HG03575 (cell line): ENCODE data around the gene RBM33.
"Not testable (repeated sequence)": the region's sequence is repeated elsewhere in the genome, so short reads cannot be mapped to it uniquely, and the experiment has no call there.

Experiments used
- ATAC-seq: cut with Tn5 transposase; IDR thresholded peaks from one replicate; pipeline ENCODE4 v1.9.1; 2021; ENCODE audit not compliant: unreplicated experiment, insufficient number of reproducible peaks, low FRiP score; ENCODE audit errors: extremely low read depth

RBM33 gene

DNA sequence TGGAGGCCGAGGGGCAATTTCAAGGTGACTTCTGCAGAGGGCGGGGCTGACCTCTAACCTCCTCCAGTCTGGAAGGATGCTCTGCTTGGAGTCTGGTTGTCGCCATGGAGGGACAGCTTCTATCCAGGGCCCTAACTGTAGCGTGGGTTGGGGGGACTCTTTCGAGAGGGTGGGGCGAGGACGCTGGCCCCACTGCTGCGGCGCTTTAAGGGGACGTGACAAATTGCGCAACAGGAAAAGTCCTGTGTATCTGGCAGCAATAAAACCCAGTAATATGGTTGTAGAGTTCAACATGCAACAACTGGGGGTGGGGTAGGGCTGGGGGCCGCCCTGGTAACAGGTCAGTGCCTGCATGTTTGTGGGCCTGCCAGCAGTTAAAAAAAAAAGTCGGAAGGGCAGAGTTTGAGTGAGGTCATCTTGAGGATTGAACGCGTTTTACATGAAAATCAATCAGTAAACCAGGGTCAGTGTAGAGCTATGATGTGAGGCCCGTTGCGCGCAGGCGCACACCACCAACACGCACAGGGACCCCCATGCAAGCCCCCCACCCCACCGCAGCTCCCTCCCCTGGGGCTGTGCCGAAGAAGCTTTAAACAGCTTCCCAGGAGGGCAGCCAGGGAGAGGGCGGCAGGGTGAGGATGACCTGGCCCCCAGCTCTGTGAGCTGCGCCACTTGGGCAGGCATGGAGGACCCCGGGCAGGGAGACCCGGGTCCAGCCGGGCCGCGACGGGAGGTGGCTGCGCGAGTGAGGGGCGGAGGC, 163.5 kb downstream of the RBM33 start:
- no peak for ATAC-seq

DNA sequence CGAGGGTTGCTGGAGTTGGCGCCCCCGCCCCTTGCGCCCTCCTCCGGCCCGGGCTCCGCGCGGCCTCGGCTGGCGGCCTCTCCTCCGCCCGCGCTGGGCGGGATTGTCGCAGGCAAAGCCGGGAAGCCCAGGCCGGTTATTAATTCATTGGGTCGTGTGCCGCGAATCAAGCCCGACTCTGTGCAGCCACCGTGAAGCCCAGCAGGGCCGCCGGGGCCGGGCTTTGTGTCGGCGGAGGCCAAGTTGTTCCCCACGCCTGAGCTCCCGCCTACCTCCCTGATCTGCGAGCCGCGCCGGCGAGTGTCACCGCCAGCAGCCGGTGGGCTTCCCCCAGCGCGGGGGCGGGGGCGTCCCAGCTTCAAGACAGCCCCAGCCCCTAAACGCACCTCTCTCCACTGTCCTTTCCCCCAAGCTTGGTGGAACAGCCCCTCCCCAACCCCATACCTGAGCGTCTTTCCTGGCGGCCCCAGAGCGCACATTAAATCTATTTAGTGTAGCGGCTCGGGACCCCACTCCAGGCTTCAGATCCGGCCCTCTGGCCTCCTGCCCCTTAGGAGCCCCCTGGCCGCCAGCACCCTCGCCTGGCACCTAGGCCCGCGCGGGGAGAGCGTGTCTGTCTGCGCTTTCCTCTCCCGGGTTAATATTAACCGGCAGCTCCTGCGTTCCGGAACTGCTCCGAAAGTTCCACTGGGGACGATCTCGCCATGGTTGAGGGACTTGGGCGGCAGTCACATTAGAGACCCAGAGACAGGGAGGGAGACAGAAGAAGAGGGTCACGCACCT, 164.3 kb downstream of the RBM33 start:
- ATAC-seq = no peak

DNA sequence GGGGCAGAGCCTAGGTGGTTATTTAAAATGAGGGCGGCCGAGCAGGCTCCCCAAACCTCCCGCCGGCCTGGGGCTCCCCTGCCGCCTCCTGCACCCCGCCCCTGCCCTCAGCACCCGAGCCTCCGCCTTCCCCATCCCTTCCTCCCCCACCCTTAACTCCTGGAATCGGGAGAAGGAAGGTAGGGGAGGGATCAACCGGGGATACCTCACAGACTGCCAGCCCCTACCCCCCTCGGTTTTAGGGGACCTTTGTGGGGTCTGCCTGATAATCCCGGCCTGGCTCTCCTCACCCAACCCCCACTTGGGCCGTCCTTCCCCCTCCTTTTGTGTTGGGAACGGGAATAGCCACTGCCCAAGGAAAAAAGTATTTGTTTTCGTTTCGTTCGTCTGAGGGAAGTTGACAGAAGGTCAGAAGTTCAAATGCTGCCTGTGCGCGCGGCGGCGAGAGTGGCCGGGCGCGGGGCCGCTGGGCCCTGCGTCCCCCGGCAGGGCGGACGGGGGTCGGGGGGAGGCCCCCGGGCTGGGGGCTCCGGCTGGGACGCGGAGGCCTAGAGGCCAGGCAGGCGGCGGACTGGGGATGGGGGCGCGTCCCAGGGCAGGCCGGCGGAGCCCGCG, 165.0 kb downstream of the RBM33 start:
- no peak for ATAC-seq

DNA sequence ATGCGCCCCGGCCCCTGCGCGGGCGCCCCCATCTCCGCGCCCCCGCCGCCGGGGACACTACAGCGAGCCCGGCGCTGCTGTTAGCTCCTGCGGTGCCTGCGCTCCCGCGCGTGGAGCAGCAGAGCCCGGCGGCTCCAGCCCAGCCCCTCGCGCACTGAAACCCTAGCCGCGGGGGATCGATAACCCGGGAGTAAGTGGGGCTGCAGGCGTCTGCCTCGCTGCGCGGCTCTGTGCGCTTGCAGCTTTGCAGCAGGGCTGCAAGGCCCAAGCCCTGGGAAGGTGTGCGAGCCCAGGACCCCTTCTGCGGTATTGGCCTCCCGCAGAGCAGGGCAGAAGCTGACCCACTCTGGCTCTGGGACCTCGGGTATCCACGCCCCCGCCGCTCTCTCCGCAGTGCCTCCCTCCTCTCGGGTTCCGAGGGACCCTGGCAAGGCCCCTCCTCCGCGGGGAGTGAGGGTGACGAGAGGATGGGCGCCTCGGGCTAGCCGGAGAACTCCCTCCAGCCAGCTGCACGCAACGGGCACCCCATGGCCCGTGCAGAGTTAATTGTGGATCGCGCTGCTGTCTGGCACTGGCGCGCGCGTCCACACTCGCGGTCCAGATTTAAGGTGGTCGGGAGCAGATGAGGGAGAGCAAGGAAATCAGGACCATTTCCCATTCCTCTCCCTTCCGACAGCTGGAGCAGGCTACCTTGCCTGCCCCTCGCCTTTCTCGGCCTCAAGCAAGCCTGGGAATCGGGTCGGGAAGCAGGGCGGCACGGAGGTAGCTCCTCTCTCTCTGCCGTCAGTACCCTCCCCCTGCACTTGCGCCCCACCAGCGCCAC, 165.7 kb downstream of the RBM33 start:
- ATAC-seq = no peak

DNA sequence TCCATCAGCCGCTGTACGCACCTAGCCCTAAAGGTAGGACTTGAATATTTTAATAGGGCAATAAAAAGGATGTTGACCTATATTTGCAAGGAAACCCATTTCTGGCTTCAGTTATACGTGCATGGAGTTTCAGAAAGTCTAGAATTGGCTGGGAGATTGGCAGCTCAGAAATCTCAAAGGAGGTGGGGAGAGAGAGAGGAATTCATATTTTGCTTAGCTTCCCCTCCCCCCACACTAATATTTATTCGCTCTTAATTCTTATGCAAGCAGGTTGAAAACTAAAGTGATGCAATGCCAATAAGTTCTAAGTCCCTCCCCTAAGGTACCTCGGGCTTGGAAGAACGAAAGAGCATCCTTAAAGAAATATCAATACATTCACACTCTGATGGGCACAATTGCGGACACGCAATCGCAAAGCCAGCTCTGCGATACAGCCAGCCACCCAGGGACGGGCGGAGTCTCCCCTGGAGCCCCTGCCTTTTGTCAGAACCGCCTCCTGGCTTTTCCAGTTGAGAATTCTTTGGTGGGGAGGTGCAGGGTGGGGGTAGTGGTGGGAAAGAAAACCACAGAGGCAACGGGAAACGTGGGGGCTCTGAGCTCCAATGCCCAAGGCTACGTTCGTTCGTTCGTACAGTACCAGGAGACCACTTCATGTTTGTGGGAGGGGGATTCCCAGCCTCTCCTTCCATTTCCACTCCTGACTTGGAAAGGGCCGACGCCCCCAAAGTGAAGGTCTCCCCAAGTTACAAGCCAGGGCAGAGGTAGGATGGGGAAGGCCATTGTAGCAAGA, 166.5 kb downstream of the RBM33 start:
- no peak for ATAC-seq

DNA sequence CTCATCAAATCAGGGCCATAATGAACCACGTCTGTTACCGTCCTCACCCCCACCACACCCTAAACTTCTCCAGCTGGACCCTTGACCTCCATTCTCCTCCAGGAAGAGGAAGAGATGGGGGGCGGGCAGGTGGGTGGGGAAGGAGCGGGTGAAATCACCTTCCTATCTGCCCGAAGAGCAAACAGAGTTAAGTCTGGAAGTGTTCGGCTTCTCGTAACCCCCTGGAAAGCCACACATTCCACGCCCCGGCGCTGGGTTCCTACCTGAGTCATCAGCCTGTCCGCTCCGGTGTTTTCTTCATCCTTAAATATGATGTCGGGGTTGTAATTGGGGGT, 167.1 kb downstream of the RBM33 start:
- no peak for ATAC-seq

DNA sequence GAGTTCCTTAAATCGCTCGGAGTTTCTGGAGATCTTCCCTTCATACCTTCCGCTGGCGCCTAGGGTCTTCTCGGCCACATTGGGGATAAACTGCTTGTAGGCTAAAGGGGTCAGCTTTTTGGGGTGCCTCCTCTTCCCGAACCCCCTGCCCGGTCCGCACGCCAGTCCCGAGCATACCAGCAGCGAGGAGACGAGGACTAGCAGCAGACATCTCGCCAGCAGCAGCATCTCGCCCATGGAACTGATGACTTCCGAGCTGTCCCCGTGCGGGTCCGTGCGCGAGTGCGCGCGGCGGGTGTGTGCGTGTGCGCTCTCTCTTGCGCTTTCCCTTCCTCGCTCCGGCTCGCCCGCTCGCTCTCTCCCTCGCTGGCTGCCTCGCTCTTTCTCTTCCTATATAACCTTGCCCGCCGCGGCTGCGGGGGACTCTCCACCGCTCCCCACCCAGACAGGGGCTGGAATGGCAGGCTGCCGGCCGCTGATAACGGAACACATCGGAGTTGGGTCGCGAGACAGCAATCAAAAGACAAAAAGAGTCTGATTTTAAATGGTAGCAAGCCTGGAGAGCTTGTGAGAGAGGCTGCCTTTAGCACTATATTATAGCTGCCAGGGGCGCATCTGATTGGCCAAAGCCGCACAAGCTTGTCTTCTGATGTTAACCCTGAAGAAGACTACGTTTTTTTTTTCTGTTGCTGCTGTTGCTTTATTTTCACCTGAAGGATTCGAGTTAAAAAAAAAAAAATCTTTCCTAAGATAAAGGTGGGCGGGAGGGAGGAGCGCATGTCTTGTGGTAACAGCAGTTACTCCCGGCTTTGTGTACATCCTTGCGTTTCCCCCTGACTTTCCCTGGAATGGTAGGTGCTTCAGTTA, 167.7 kb downstream of the RBM33 start, which contains the start of gene SHH:
TSS of gene SHH (minus strand) at position 569 of the 867 bp plus-strand sequence. CDS start at position 228, 341 bp downstream.
- ATAC-seq = no peak

DNA sequence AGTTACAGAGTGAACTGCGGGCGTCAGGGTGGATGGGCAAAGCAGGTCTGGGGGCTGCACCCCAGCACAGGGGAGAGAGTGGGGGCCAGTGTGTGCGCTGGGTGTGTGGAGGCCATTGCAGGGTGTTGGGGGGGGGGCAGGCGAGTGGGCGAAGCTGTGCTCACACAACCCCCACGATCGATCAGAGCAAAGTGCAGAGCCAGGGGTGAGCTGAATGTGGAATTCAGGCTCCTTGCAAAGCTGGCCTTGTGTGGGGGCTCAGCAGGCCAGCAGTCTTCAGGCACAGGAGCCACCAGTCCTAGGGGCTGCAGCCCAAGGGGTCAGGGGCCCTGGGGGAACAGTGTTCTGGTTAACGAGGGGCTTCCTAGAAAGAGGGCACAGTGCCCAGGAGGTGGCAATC, 168.7 kb downstream of the RBM33 start:
- no peak for ATAC-seq

DNA sequence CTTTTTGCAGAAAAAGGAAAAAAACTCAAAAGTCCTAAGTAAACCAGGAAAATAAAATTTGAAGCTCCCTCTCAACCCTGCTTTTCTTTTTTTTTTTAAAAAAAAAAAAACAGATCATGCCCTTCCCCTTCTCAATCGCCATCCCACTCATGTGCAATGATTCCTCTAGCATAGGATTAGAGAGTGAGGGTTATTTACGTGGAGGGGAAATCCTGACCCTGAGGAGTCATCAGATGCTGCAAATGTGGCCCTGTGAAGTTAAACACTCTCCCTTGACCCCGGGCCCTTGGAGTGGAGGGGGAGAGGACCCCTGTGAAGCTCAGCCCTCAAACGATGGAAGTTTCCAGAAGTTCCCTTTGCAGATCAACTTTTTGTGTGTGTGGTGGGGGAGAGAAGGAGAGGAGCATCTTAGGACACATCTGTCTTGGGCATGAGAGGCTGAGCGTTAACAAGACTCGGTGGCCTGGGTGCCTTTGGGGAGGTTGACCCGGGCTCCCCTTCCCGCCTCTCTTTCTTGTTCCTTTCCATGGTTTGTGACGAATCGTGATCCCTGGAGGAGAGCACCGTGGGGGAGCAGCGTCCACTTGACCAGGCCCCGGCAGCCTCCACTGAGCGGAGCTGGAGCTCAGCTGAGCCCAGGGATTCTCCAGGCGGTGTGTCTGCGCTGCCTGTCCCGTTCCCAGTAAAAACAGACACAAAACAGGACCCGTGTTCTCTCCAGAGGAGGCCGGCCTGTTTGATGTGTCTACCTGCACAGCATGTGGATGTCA, 169.3 kb downstream of the RBM33 start:
- no peak for ATAC-seq

DNA sequence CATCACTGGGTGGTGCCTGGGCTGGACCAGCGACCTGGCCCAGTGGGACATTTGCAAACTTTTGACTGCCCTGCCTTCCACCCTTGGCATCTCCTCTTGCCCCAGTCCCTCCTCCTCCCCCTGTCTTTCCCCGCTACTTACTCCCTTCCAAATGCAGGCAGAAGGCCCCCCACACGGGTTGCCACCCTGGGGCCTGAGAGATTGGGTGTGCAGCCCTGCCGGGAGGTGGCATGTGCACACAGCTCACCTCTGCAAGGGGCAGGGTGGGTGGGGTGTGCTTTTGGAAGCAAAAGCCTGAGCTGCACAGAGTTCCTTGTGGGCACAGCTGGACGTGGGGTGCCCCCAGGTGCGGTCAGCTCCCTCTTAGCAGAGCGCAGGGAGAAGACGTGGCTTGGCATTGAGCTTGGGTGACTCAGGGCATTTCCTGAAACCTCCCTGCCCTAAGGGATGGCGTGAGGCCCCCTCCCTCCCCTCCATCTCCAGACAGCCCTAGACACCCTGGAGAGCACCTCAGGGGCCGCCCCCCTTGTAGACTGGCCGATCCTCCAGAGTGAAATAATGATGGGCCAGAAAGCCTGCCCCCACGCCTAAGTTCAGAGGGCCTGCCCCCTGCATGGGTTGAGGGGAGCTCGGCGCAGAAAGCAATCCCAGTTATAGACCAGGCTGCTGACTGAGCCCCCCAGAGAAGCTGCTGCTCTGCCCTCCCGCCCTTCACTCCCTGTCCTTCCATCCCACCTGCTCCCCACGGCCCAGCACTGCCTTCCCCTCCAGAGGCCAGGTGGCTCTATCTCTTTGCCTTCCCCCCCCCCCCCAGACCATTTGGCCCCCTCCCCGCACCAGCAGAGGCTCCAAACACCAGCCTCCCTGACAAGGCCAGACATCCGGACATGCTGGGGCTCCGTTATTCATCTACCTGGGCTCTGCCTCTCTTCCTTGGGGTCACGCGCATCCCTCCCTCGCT, 170.1 kb downstream of the RBM33 start:
- no peak for ATAC-seq

DNA sequence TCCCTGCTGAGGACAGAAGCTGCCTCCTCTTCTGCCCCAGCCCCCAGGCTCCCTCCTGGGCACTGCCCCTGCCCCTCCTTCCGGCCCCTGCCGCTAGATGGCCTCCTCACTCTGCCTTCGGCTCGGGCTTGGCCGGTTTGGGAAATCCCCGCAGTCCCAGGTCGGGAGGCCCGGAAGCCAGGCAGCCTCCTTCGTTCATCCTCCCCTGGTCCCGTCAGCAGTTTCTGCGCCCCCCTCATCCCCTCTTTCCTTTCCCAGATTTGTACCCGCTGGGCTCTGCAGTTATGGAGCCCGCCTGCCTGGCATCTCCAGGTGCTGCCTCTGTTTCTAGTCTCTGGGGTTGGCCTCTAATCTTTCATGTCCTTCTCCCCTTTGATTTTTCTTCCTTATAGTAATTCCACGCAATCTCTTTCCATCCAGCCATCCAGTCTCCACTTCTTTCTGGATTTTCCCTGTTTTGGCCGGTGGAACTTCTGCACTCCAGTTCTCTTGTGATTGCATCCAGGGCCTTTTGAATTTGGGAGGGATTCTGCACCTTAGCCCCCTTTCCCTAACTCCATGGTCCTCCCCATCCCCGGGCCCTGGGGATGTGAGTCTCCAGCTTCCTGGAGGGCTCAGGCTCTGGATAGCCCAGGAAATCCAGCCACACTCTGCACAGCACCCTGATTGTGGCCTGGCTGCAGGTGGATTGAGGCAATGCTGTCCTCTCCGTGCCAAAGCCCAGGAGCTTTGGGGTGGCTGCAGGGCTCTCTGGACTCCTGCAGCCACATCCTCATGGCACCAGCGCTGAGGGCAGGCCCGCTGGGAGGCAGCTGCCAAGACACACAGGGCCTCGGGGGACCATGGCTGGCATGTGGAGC, 171.1 kb downstream of the RBM33 start:
- ATAC-seq = no peak

DNA sequence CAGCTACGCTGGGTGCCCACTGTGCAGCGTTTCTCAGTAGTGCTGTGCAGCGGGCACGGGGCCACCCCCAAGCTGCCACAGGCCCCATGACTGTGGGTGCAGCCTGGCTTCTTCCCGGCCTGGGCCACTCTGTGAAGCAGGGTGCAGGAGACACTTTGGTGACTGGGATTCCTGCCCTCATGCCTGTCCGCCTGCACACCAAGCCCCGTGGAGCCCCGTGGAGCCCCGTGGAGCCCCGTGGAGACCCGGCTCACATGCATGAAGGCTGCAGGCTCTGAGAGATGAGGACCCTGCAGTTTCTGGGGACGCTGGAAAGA, 171.7 kb downstream of the RBM33 start:
- ATAC-seq = no peak

DNA sequence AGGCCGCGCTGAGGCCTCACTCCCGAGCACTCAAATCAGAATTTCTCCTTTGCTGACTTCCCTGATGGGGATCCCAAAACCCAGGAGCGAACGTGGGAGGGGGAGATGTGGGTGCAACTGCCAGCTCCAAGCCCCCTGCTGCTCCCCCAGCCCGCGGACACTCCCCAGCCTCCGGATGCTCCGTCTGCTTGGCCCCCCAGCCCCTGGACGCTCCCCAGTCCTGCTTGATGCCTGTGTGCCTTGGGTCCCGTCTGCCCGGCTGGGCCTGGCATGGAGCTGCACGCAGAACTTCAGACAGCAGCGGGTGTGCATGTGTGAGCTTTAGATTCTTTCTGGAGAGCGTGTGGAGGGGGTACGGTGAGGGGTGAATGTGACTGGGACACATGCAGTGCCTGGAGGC, 172.5 kb downstream of the RBM33 start:
- no peak for ATAC-seq

DNA sequence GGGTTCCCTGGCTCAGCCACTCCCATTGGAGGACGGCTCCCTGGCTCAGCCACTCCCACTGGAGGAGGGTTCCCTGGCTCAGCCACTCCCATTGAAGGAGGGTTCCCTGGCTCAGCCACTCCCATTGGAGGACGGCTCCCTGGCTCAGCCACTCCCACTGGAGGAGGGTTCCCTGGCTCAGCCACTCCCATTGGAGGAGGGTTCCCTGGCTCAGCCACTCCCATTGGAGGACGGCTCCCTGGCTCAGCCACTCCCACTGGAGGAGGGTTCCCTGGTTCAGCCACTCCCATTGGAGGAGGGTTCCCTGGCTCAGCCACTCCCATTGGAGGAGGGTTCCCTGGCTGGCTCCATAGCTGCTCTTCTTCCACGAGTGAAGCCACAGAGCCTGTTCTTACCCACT, 173.1 kb downstream of the RBM33 start:
- ATAC-seq = not testable (repeated sequence)

DNA sequence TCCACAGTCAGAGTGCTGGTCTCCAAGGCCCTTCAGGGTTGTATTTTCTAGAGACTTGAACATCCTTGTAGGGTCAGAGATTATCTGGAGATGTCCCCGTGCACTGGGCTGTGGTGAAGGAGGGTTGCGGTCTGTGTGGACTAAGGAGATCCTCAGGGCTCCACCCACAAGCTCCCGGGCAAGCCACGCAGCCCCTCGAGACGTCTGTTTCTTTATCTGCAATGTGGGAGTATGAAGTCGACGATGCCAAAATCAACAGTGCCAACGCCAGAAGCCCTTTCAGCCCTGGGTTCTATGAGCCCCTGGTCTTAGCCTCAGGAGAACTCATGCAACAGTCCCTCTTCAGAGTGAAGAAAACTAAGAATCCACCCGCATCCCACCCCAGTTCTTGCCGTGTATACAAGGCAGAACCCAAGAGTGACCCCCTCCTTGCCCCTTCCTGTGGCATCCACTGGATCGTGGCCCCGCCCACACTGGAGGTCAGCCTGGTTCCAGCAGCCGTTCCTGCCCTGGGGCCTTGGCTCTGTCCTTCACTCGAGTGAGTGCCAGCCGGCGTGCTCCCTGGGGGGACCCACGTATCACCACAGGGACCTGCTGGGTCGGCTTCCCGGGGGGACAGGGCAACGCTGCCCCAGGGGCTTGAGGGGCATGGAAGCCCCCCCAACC, 173.8 kb downstream of the RBM33 start:
- no peak for ATAC-seq
